IgD-negative memory B cell (primary cell): Measurements from ENCODE around the gene TNFSF11. TPM values are rescaled to one million over a fixed set of nuclear protein-coding genes. Genes with fewer than 3 reads are reported as not detected.
"Not testable (repeated sequence)": the region's sequence is repeated elsewhere in the genome, so short reads cannot be mapped to it uniquely, and the experiment has no call there.

Source experiments
- H3K27ac Mint-ChIP-seq, 3 donors: one replicate each; pipeline ENCODE4 v1.8.0; 2020 to 2022; ENCODE audit warnings: mild to moderate bottlenecking in 3 of 3, mixed read lengths in 3 of 3, moderate library complexity in 1 of 3
- H3K27me3 Mint-ChIP-seq: one replicate; pipeline ENCODE4 v1.8.0; 2021; ENCODE audit warnings: mixed read lengths
- H3K36me3 Mint-ChIP-seq: one replicate; pipeline ENCODE4 v1.8.0; 2020; ENCODE audit warnings: mild to moderate bottlenecking, mixed read lengths
- H3K4me1 Mint-ChIP-seq, 3 donors: one replicate each; pipeline ENCODE4 v1.8.0; 2020 to 2022; ENCODE audit warnings: mixed read lengths in 3 of 3, mild to moderate bottlenecking in 1 of 3
- H3K4me3 Mint-ChIP-seq, 4 donors: one replicate each; pipeline ENCODE4 v1.8.0; 2020 to 2022; ENCODE audit warnings: mild to moderate bottlenecking in 4 of 4, mixed read lengths in 4 of 4, moderate library complexity in 3 of 4
- H3K9me3 Mint-ChIP-seq, 3 donors: one replicate each; pipeline ENCODE4 v1.8.0; 2020 to 2021; ENCODE audit warnings: mixed read lengths in 3 of 3, mild to moderate bottlenecking in 1 of 3
- polyA plus RNA-seq: library from polyadenylated mRNA; unstranded; fragments of 300-500 nt; fragmentation: Illumina TruSeq; gene quantifications from one replicate; pipeline ENCODE4 v1.2.3, GENCODE V29; 2021

The TNFSF11 gene
- polyA plus RNA-seq, 1 donor from 2014 or later = not detected

DNA sequence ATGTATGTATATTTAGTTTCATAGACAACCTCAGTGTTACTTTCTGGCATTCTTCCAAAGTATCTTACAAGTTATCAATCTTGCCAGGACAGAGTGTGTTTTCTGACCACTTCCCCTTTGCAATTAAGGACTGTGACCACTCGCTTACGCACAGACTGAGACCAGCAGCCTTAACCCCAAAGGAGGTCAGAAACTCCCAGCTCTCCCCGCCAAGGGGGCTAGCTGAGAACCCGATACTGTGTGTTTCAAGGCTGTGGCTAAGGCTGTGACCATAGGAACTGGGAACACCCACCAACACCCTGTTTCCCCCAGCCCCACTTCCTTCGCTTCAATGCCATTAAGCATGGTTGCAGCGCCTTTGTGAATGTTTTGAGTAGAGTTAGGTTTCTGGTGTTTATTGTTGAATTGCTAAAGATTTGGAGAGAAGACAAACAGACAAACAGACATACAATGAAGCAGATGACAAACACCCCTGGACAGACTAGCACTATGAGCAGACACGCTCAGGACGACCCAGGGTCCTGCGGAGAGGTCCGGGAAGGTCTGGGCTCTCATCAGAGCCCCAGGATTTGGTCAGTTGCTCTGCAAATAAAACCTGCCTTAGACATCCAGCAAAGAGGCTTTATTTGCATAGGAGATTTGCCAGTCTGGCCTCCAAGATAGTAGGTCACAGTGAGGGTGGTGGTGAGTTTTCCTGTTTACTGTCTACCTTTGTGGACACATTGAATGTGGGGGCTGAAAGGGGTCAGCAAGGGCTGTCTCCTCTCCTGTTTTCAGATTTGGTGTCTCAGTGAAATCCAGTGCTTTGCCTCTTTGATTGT lies 25.0 kb upstream of the TNFSF11 start:
- peak overlapping the region; percentile 25 to 65 (median 29) for H3K27ac Mint-ChIP-seq
- peak overlapping the region in 2 of 4 donors; percentile 57 to 69 for H3K4me3 Mint-ChIP-seq
- no peaks in the 10 kb centered on the region for H3K9me3 Mint-ChIP-seq
- peaks cover 2% of the 10 kb centered on the region for H3K36me3 Mint-ChIP-seq
- no peaks in the 10 kb centered on the region for H3K27me3 Mint-ChIP-seq
- peaks cover 10 to 15% (median 13%) of the 10 kb centered on the region in 3 donors for H3K4me1 Mint-ChIP-seq

GRCh38 chr13:42549552-42549936 lies 24.4 kb upstream of the TNFSF11 start:
- no peaks in the 10 kb centered on the region for H3K9me3 Mint-ChIP-seq
- peaks cover 10 to 15% (median 13%) of the 10 kb centered on the region in 3 donors for H3K4me1 Mint-ChIP-seq
- peak overlapping the region in 2 of 4 donors; percentile 29 to 69 for H3K4me3 Mint-ChIP-seq

DNA sequence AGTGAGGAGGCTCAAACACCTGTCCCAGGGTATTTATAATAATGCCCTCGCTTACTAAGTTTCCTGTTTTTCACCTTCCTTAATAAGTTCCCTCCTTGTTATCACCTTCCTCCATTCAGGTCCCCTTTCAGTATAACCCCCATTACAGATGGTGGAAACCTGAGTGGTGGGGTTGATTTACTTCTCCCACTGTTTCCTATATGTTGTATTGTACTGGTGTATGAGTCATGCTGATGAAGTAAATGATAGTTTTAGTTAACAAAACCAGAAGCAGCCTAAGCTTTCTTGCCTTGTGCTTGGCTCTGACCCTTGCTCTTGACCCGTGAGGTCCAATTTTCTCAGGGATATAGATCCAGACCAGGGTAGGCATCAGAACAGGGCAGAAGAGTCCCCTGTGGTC lies 22.3 kb upstream of the TNFSF11 start:
- no peaks in the 10 kb centered on the region for H3K27me3 Mint-ChIP-seq
- no peak overlapping the region for H3K27ac Mint-ChIP-seq
- peaks cover 2% of the 10 kb centered on the region for H3K36me3 Mint-ChIP-seq
- H3K4me1 Mint-ChIP-seq = peaks cover 10 to 15% (median 13%) of the 10 kb centered on the region in 3 donors
- H3K9me3 Mint-ChIP-seq = no peaks in the 10 kb centered on the region
- no peak overlapping the region for H3K4me3 Mint-ChIP-seq

More at GRCh38 chr13:42549552-42549936, 24.4 kb upstream of the TNFSF11 start:
- H3K27ac Mint-ChIP-seq = peak overlapping the region in 2 of 3 donors; percentile 25 to 29
- H3K27me3 Mint-ChIP-seq = no peaks in the 10 kb centered on the region
- peaks cover 2% of the 10 kb centered on the region for H3K36me3 Mint-ChIP-seq

DNA sequence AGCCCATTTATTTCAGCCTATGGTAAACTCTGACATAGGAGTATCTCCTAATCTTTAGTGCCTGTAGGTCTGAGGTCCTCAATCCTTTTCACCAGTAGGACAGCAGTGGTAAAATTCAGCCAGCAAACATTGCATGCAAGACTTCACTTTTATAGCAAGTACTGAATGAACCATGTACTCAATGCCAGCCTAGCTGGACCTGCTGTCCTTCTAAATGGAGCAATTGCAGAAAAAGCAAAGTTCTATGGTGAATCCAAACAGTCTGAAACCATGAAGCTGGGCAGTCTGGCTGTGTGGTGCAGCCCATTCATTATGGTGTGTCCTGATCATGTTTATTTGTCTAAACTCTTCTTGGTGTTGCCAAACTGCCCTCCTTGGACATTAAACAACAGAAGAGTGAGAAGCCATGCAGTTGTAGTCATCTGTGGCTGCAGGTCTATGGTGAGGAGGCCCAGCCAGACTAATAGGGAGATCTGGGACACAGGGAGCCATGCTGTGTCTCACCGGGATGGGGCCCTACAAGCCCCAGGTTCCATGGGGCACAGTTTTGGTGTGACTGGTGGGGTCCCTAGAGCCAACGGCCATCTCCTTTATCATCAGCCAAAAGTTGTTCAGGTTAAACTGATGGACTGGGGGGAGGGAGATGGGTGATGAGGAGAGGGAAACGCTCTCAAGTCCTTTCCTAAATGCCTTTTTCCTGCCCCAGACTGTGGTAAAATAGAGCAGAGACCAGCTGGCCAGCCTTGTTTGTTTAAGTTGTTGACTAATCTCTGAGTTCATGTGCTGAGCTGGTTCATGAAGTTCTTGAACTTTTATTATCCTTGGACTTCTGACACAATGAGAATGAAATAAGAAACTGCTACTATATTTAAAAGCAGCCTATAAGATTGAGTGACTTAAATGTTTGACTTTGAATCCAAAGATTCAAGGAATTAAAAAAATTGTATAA lies 20.6 kb upstream of the TNFSF11 start:
- Mint-ChIP-seq H3K4me3 (no peak overlapping the region), H3K36me3 (peaks cover 2% of the 10 kb centered on the region), H3K9me3 (no peaks in the 10 kb centered on the region), H3K27me3 (no peaks in the 10 kb centered on the region), H3K4me1 (peaks cover 10 to 15% (median 13%) of the 10 kb centered on the region in 3 donors), H3K27ac (no peak overlapping the region)

GRCh38 chr13:42559057-42559456 lies 14.9 kb upstream of the TNFSF11 start:
- no peaks in the 10 kb centered on the region for H3K27me3 Mint-ChIP-seq
- peaks cover 7 to 12% (median 10%) of the 10 kb centered on the region in 3 donors for H3K4me1 Mint-ChIP-seq
- H3K4me3 Mint-ChIP-seq = no peak overlapping the region
- peaks cover 2% of the 10 kb centered on the region for H3K36me3 Mint-ChIP-seq
- H3K27ac Mint-ChIP-seq = no peak overlapping the region
- peaks cover 0 to 7% (median 3%) of the 10 kb centered on the region in 3 donors for H3K9me3 Mint-ChIP-seq

DNA sequence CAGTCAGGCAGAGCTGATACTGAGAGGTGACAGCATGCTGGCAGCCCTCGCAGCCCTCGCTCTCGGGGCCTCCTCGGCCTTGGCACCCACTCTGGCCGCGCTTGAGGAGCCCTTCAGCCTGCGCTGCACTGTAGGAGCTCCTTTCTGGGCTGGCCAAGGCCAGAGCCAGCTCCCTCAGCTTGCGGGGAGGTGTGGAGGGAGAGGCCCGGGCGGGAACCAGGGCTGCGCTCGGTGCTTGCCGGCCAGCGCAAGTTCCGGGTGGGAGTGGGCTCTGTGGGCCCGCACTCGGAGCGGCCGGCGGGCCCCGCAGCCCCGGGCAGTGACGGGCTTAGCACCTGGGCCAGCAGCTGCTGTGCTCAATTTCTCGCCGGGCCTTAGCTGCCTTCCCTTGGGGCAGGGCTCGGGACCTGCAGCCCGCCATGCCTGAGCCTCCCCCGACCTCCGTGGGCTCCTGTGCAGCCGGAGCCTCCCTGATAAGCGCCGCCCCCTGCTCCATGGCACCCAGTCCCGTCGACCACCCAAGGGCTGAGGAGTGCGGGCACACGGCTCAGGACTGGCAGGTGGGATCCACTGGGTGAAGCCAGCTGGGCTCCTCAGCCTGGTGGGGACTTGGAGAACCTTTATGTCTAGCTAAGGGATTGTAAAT lies 14.3 kb upstream of the TNFSF11 start:
- not testable (repeated sequence) for H3K27ac Mint-ChIP-seq

GRCh38 chr13:42560320-42560719 lies 13.6 kb upstream of the TNFSF11 start:
- peaks cover 7 to 12% (median 11%) of the 10 kb centered on the region in 3 donors for H3K4me1 Mint-ChIP-seq
- H3K9me3 Mint-ChIP-seq, H3K4me3 Mint-ChIP-seq, H3K27ac Mint-ChIP-seq, H3K27me3 Mint-ChIP-seq, H3K36me3 Mint-ChIP-seq: not testable (repeated sequence)

More for the DNA sequence above, 14.3 kb upstream of the TNFSF11 start:
- not testable (repeated sequence) for H3K9me3 Mint-ChIP-seq, H3K27me3 Mint-ChIP-seq, H3K4me3 Mint-ChIP-seq, H3K36me3 Mint-ChIP-seq
- peaks cover 7 to 12% (median 10%) of the 10 kb centered on the region in 3 donors for H3K4me1 Mint-ChIP-seq

- H3K27ac Mint-ChIP-seq = no peak overlapping the region
- H3K36me3 Mint-ChIP-seq = peaks cover 2% of the 10 kb centered on the region
- H3K4me3 Mint-ChIP-seq = peak overlapping the region in 2 of 4 donors; percentile 0 to 59
- peaks cover 7 to 12% (median 11%) of the 10 kb centered on the region in 3 donors for H3K4me1 Mint-ChIP-seq
- peaks cover 3 to 7% (median 5%) of the 10 kb centered on the region in 3 donors for H3K9me3 Mint-ChIP-seq
- no peaks in the 10 kb centered on the region for H3K27me3 Mint-ChIP-seq
Measured at GRCh38 chr13:42561752-42562467, 12.0 kb upstream of the TNFSF11 start.

DNA sequence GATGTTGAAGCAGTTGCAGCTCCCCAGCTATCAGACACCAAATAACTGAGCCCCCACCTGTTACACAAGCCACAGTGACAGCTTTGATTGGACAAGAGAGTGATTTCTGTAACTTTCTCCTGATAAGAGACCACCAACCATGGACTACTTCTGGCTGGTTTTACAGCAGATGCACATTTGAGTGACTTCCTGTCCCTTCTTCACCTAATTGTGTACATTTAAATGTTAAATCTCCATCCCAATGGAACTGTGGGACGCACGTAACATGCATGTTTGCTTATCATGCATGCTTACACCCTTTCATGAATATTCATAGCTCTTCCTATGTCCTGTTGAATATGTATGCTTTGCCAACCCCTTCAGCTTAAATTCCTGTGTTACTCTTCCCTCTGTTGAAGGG lies 6.0 kb upstream of the TNFSF11 start:
- no peak overlapping the region for H3K4me3 Mint-ChIP-seq
- H3K9me3 Mint-ChIP-seq = peaks cover 5% of the 10 kb centered on the region in 3 donors
- peaks cover 2% of the 10 kb centered on the region for H3K36me3 Mint-ChIP-seq
- no peak overlapping the region for H3K27ac Mint-ChIP-seq
- peaks cover 2 to 10% (median 5%) of the 10 kb centered on the region in 3 donors for H3K4me1 Mint-ChIP-seq
- no peaks in the 10 kb centered on the region for H3K27me3 Mint-ChIP-seq

DNA sequence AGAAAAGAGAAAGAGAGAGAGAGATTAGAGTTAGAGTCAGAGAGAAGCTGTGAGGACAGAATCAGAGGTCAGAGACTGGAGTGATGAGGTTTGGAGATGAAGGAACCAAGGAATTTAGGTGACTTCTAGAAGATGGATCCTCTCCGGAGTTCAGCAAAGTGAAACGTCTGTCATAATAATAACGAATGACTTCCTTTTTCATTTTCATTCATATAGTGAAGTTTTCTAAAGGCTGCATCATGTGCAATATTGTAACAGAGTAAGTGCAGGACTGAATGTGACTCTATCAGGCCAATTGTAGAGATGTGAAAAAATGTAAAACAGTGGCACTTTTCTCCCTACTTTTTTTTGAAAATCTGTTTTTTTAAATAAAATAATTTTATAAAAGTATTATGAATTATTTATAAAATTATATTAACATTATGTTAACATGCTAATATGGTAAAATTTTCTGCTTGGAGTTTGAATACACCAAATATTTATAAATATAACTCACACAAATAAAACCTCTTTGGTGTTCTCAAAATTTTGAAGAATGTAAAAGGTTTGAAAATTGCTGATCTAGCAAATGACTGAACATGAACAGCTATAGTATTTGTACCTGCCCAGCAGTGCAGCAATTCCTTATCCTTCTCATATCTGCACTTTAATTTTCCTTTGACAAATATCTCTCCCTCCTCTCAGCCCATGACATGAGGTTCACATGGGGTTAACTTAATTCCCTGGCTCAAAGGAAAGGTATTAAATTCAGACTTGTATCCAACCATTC lies 4.2 kb upstream of the TNFSF11 start:
- H3K27ac Mint-ChIP-seq = no peak overlapping the region
- H3K4me3 Mint-ChIP-seq = no peak overlapping the region
- H3K4me1 Mint-ChIP-seq = peaks cover 3 to 11% (median 6%) of the 10 kb centered on the region in 3 donors
- no peaks in the 10 kb centered on the region for H3K36me3 Mint-ChIP-seq
- peaks cover 0 to 2% (median 2%) of the 10 kb centered on the region in 3 donors for H3K9me3 Mint-ChIP-seq
- peaks cover 1% of the 10 kb centered on the region for H3K27me3 Mint-ChIP-seq

DNA sequence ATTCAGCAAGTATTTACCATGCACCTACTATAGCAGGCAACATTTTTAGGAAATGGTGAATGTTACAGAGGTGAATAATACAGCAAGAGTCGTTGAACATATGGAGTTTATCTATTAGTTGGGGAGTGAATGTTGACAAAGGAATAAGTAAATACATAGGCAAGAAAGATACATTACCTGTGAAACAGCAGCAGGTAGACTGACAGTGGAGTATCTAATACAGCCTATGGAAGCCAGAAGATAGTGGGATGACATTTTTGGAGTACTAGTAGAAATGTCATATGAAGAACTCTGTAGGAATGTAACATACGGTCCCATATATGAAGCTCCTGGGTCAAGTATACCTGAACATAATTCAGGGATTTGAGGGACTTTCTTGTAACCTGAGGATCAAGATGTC lies 2.1 kb upstream of the TNFSF11 start:
- H3K9me3 Mint-ChIP-seq = peaks cover 0 to 2% (median 0%) of the 10 kb centered on the region in 3 donors
- H3K4me1 Mint-ChIP-seq = peaks cover 16 to 18% (median 17%) of the 10 kb centered on the region in 3 donors
- H3K36me3 Mint-ChIP-seq = no peaks in the 10 kb centered on the region
- H3K4me3 Mint-ChIP-seq = peak overlapping the region in 1 of 4 donors; percentile 24
- H3K27me3 Mint-ChIP-seq = peaks cover 11% of the 10 kb centered on the region
- H3K27ac Mint-ChIP-seq = no peak overlapping the region

- H3K9me3 Mint-ChIP-seq = peaks cover 0 to 2% (median 0%) of the 10 kb centered on the region in 3 donors
- peak overlapping the region; percentile 77 to 93 (median 86) for H3K4me3 Mint-ChIP-seq
- peaks cover 9 to 15% (median 13%) of the 10 kb centered on the region in 3 donors for H3K4me1 Mint-ChIP-seq
- H3K36me3 Mint-ChIP-seq = no peaks in the 10 kb centered on the region
- peak overlapping the region in 1 of 3 donors; percentile 50 for H3K27ac Mint-ChIP-seq
- H3K27me3 Mint-ChIP-seq = peaks cover 14% of the 10 kb centered on the region
Measured at GRCh38 chr13:42574435-42575311, 721 bp downstream of the TNFSF11 start.
